Measurements from ENCODE around the gene PTPRK. TPM values are rescaled to one million over a fixed set of nuclear protein-coding genes. Genes with fewer than 3 reads are reported as not detected.

The PTPRK gene
- total and polyA plus RNA-seq, 10 of the 15 experiments (the other 5 are each of a cell fraction or from before 2014, with no cell fraction given): 0.23 to 1.9 (median 0.55) TPM

- TF ChIP-seq ATF2 (IDR thresholded peaks at IDR 0.05; ENCODE audit: low read length) (no peak), TARDBP (IDR thresholded peaks at IDR 0.05; ENCODE audit: borderline replicate concordance) (no peak), E2F4 (IDR thresholded peaks at IDR 0.05; ENCODE audit: low read depth, low read length) (no peak), MXI1 (IDR thresholded peaks at IDR 0.05; ENCODE audit: low read depth, low read length) (no peak), ZNF217 (IDR thresholded peaks at IDR 0.05) (no peak), HDAC6 (IDR thresholded peaks at IDR 0.05; ENCODE audit: unreplicated experiment) (no peak), CREB1 (IDR thresholded peaks at IDR 0.05; ENCODE audit: low read depth) (no peak), STAT3 (IDR thresholded peaks at IDR 0.05; ENCODE audit: low read depth, low read length) (no peak), ZNF622 (IDR thresholded peaks at IDR 0.05) (no peak), MEF2B (IDR thresholded peaks at IDR 0.05; ENCODE audit: partially characterized antibody, poor library complexity, severe bottlenecking) (no peak)
- TF ChIP-seq, protein P1, sequence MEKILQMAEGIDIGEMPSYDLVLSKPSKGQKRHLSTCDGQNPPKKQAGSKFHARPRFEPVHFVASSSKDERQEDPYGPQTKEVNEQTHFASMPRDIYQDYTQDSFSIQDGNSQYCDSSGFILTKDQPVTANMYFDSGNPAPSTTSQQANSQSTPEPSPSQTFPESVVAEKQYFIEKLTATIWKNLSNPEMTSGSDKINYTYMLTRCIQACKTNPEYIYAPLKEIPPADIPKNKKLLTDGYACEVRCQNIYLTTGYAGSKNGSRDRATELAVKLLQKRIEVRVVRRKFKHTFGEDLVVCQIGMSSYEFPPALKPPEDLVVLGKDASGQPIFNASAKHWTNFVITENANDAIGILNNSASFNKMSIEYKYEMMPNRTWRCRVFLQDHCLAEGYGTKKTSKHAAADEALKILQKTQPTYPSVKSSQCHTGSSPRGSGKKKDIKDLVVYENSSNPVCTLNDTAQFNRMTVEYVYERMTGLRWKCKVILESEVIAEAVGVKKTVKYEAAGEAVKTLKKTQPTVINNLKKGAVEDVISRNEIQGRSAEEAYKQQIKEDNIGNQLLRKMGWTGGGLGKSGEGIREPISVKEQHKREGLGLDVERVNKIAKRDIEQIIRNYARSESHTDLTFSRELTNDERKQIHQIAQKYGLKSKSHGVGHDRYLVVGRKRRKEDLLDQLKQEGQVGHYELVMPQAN (conservative IDR thresholded peaks at IDR 0.05): no peak
Observed at GRCh38 chr6:127997496-127998164, 522.8 kb downstream of the PTPRK start (continued).

Measured in GM12878 (cell line).